ENCODE measurements around the gene KRTAP10-12.

- TF ChIP-seq EZH2 (IDR thresholded peaks at IDR 0.05) (no peak), POLR2AphosphoS5 (IDR thresholded peaks at IDR 0.05; ENCODE audit: borderline replicate concordance, low read depth, low read length) (no peak)
These were observed 3.4 kb downstream of the KRTAP10-12 start for GRCh38 chr21:44700101-44701022.

All from SK-N-MC (cell line).